HepG2 (cell line): ENCODE results near the gene ANKRD55. TPM values are rescaled to one million over a fixed set of nuclear protein-coding genes. Genes with fewer than 3 reads are reported as not detected.

ENCODE experiments used
- ATAC-seq: fragments of 200-7000 bp; cut with Tn5 transposase; 3 replicates; pipeline ENCODE4 v1.9.1; 2020; ENCODE audit warnings: mild to moderate bottlenecking, moderate library complexity
- BruUV-seq: library from RNA; stranded (reverse); fragments of 400-500 nt; replicated peaks from 2 replicates; lab custom pipeline; 2021; lab: Mats Ljungman, UMichigan
- CTCF ChIA-PET: fragments of 300-600 bp; formaldehyde crosslinking; extraction: SDS; loops from one replicate; lab custom pipeline; 2021; ENCODE audit warnings: low total read pairs, inconsistent platforms, low intra/inter-chr PET ratio; lab: Yijun Ruan, JAX
- POLR2A ChIA-PET: fragments of 350-600 bp; sonication (Branson Sonifier 250); formaldehyde crosslinking; loops from one replicate; lab custom pipeline; 2020; ENCODE audit warnings: antibody characterized with exemption, inconsistent platforms; lab: Yijun Ruan, JAX
- DNase-seq: peaks from one replicate; pipeline ENCODE4 v3.0.0-alpha.2; 2015; ENCODE audit warnings: low spot score
- FAIRE-seq: peaks from 3 replicates; lab custom pipeline; 2011; peaks lifted over from hg19 to GRCh38; lab: Jason Lieb, UNC
- H2AFZ ChIP-seq: one replicate; pipeline ENCODE4 v1.6.1; 2011; ENCODE audit warnings: low read length, inconsistent platforms
- H3K27ac ChIP-seq: fragments of 300-600 bp; 3 replicates; pipeline ENCODE4 v1.8.0; 2011; ENCODE audit warnings: mixed run types, mild to moderate bottlenecking, mixed read lengths, low read length, inconsistent platforms; ENCODE audit not compliant: insufficient read depth; ENCODE audit errors: extremely low read length
- H3K27me3 ChIP-seq, 2 experiments: fragments of 200-600 bp in 1 of 2; 2 replicates in 1 of 2; 3 replicates in 1 of 2; pipeline versions ENCODE4 v1.6.0 to v1.8.0; 2011; ENCODE audit warnings: low read length in 2 of 2, mild to moderate bottlenecking in 2 of 2, moderate library complexity in 2 of 2, inconsistent platforms in 1 of 2; ENCODE audit not compliant: insufficient read depth in 2 of 2, control insufficient read depth in 1 of 2
- H3K36me3 ChIP-seq, 2 experiments: fragments of 200-600 bp in 1 of 2; replicated peaks in 1 of 2; 2 replicates in 1 of 2; 3 replicates in 1 of 2; pipeline versions ENCODE4 v1.5.1 to v1.8.0; 2011; ENCODE audit warnings: low read length in 2 of 2, inconsistent platforms in 1 of 2; ENCODE audit not compliant: insufficient read depth in 2 of 2, control insufficient read depth in 1 of 2
- H3K4me1 ChIP-seq: 2 replicates; pipeline ENCODE4 v1.5.1; 2012; ENCODE audit warnings: low read length, inconsistent platforms; ENCODE audit not compliant: insufficient read depth
- H3K4me2 ChIP-seq: 2 replicates; pipeline ENCODE4 v1.6.0; 2011; ENCODE audit warnings: low read depth, low read length, inconsistent platforms
- H3K4me3 ChIP-seq, 3 experiments: fragments of 200-600 bp in 1 of 3; sonication (generic), shearing (Covaris generic) in 1 of 3; replicated peaks in 1 of 3; 2 replicates each; pipeline ENCODE4 v1.5.1; 2011 to 2016; ENCODE audit warnings: low read length in 3 of 3, inconsistent platforms in 2 of 3, low read depth in 2 of 3, mild to moderate bottlenecking in 2 of 3, control low read depth in 1 of 3, mixed read lengths in 1 of 3; ENCODE audit not compliant: insufficient read depth in 1 of 3
- H3K79me2 ChIP-seq: one replicate; pipeline ENCODE4 v1.6.1; 2011; ENCODE audit warnings: low read length, inconsistent platforms; ENCODE audit not compliant: insufficient read depth
- H3K9ac ChIP-seq: 2 replicates; pipeline ENCODE4 v1.6.0; 2011; ENCODE audit warnings: mild to moderate bottlenecking, low read depth, low read length, inconsistent platforms; ENCODE audit not compliant: insufficient read depth
- H3K9me3 ChIP-seq: 2 replicates; pipeline ENCODE4 v1.5.1; 2012; ENCODE audit warnings: mild to moderate bottlenecking, low read length
- H4K20me1 ChIP-seq: 2 replicates; pipeline ENCODE4 v1.6.0; 2011; ENCODE audit warnings: inconsistent platforms, mild to moderate bottlenecking, low read length, moderate library complexity; ENCODE audit not compliant: insufficient read depth
- BCL3 ChIP-seq: sonication (generic); formaldehyde crosslinking; IDR thresholded peaks from 2 replicates; pipeline ENCODE4 v1.5.1; 2020; ENCODE audit warnings: mild to moderate bottlenecking, missing genetic modification reagents, moderate library complexity
- DNMT1 ChIP-seq: sonication (generic); formaldehyde crosslinking; IDR thresholded peaks from 2 replicates; pipeline ENCODE4 v1.5.1; 2020; ENCODE audit warnings: mild to moderate bottlenecking, missing genetic modification reagents
- DPF2 ChIP-seq: sonication (generic); formaldehyde crosslinking; IDR thresholded peaks from 2 replicates; pipeline ENCODE4 v1.4.0; 2020; ENCODE audit warnings: mild to moderate bottlenecking, low read depth, missing genetic modification reagents, borderline replicate concordance
- HDAC1 ChIP-seq: sonication (generic); formaldehyde crosslinking; IDR thresholded peaks from 2 replicates; pipeline ENCODE4 v1.5.1; 2020; ENCODE audit warnings: mild to moderate bottlenecking, missing genetic modification reagents
- HOXD1 ChIP-seq: sonication (generic); formaldehyde crosslinking; IDR thresholded peaks from 2 replicates; pipeline ENCODE4 v1.5.0; 2020; ENCODE audit warnings: missing genetic modification reagents
- KAT7 ChIP-seq: IDR thresholded peaks from 2 replicates; pipeline ENCODE4 v1.6.1; 2018; ENCODE audit warnings: borderline replicate concordance, missing compliant biosample characterization
- PCBP2 ChIP-seq: fragments of 200-400 bp; formaldehyde crosslinking; optimal IDR thresholded peaks from 2 replicates; pipeline ENCODE3; 2018; ENCODE audit warnings: low read length, low read depth; ENCODE audit not compliant: poor library complexity, severe bottlenecking
- RAD21 ChIP-seq: fragments of 450-650 bp; formaldehyde crosslinking; IDR thresholded peaks from 2 replicates; pipeline ENCODE4 v1.5.0; 2020; ENCODE audit warnings: mild to moderate bottlenecking
- SRF ChIP-seq: IDR thresholded peaks from 2 replicates; pipeline ENCODE4 v1.6.1; 2011; ENCODE audit warnings: mild to moderate bottlenecking, low read depth, low read length, moderate library complexity
- XBP1 ChIP-seq: sonication (generic); formaldehyde crosslinking; IDR thresholded peaks from 2 replicates; pipeline ENCODE4 v1.5.0; 2020; ENCODE audit warnings: missing genetic modification reagents
- ZFP62 ChIP-seq: sonication (generic); formaldehyde crosslinking; IDR thresholded peaks from 2 replicates; pipeline ENCODE4 v1.4.0; 2020; ENCODE audit warnings: missing genetic modification reagents
- ZNF205 ChIP-seq: IDR thresholded peaks from 2 replicates; pipeline ENCODE4 v1.6.1; 2018; ENCODE audit warnings: missing biosample characterization, missing genetic modification reagents
- ZNF75D ChIP-seq: sonication (generic); formaldehyde crosslinking; IDR thresholded peaks from 2 replicates; pipeline ENCODE4 v1.8.1; 2023; ENCODE audit warnings: missing genetic modification reagents, mild to moderate bottlenecking, borderline replicate concordance
- ZUFSP ChIP-seq: sonication (generic); formaldehyde crosslinking; IDR thresholded peaks from 2 replicates; pipeline ENCODE4 v1.9.0; 2021; ENCODE audit warnings: missing genetic modification reagents, mild to moderate bottlenecking, borderline replicate concordance
- in situ Hi-C: cut with HindIII; loops from 2 replicates; pipeline ENCODE4 v1.10.0; 2017; ENCODE audit warnings: low pct_unique_long_range_greater_than_20kb; ENCODE audit not compliant: extremely low pct_ligation_motif_present
- intact Hi-C: fragments of 100-400 bp; cut with micrococcal nuclease; formaldehyde crosslinking; loops from one replicate; pipeline ENCODE4 v1.10.0; 2022; ENCODE audit not compliant: unreplicated experiment
- polyA plus RNA-seq, 8 experiments: library from polyadenylated mRNA; depleted of rRNA in 3 of 8; stranded (reverse) in 7 of 8; unstranded in 1 of 8; fragments of >200 nt; fragmentation: Illumina TruSeq in 4 of 8; extraction: Trizol in 4 of 8; gene quantifications; 2 replicates each; pipeline versions ENCODE4 v1.2.1 to v1.2.3, GENCODE V29; 2011 to 2016; ENCODE audit warnings: low read depth in 4 of 8, missing spikeins in 1 of 8, mixed read lengths in 1 of 8; ENCODE audit not compliant: insufficient read depth in 1 of 8
- total RNA-seq, 5 experiments: library from RNA; depleted of rRNA; stranded (reverse); fragments of >200 nt; fragmentation: Illumina TruSeq; extraction: Trizol; gene quantifications; 2 replicates each; pipeline ENCODE4 v1.2.3, GENCODE V29; 2016; ENCODE audit warnings: low read depth in 1 of 5

The ANKRD55 gene
- total and polyA plus RNA-seq, 2 of the 13 experiments (the other 11 are each of a cell fraction or from before 2014, with no cell fraction given) = 0.11 to 0.28 TPM

- CTCF ChIA-PET = no interaction called here
These were observed 63.2 kb downstream of the ANKRD55 start for GRCh38 chr5:56169949-56170348.

More at GRCh38 chr5:56169949-56170348, 63.2 kb downstream of the ANKRD55 start:
- H3K79me2 ChIP-seq = no peaks in the 10 kb centered on the region
- DNase-seq (no peak), ATAC-seq (no peak), FAIRE-seq (no peak)
- no peaks in the 10 kb centered on the region for H3K27me3 ChIP-seq
- intact Hi-C loops = no loop called here
- POLR2A ChIA-PET = no interaction called here
- no peaks in the 10 kb centered on the region for H3K9me3 ChIP-seq
- H4K20me1 ChIP-seq = no peaks in the 10 kb centered on the region
- TF ChIP-seq HOXD1 (no peak), RAD21 (no peak), DPF2 (CRISPR knock-in tag) (no peak), ZFP62 (no peak), DNMT1 (CRISPR knock-in tag) (no peak), SRF (no peak), PCBP2 (no peak), HDAC1 (CRISPR knock-in tag) (no peak), ZNF205 (CRISPR knock-in tag) (no peak), KAT7 (no peak), ZNF75D (no peak), BCL3 (CRISPR knock-in tag) (no peak), XBP1 (CRISPR knock-in tag) (no peak), ZUFSP (CRISPR knock-in tag) (no peak)
- no peak overlapping the region for H3K4me2 ChIP-seq
- in situ Hi-C loops = no loop called here
- BruUV-seq = no TSS peak
- H3K36me3 ChIP-seq = no peaks in the 10 kb centered on the region
- H3K27ac ChIP-seq = no peak overlapping the region
- no peak overlapping the region for H2AFZ ChIP-seq
- H3K4me1 ChIP-seq = peaks cover under 1% of the 10 kb centered on the region; the same call in 1 of the 2 replicates
- no peak overlapping the region for H3K9ac ChIP-seq
- H3K4me3 ChIP-seq = no peak overlapping the region
